Measurements from ENCODE around the gene WDHD1. TPM values are rescaled to one million over a fixed set of nuclear protein-coding genes. Genes with fewer than 3 reads are reported as not detected.
"Not testable (repeated sequence)": the region's sequence is repeated elsewhere in the genome, so short reads cannot be mapped to it uniquely, and the experiment has no call there.

Gene WDHD1, protein sequence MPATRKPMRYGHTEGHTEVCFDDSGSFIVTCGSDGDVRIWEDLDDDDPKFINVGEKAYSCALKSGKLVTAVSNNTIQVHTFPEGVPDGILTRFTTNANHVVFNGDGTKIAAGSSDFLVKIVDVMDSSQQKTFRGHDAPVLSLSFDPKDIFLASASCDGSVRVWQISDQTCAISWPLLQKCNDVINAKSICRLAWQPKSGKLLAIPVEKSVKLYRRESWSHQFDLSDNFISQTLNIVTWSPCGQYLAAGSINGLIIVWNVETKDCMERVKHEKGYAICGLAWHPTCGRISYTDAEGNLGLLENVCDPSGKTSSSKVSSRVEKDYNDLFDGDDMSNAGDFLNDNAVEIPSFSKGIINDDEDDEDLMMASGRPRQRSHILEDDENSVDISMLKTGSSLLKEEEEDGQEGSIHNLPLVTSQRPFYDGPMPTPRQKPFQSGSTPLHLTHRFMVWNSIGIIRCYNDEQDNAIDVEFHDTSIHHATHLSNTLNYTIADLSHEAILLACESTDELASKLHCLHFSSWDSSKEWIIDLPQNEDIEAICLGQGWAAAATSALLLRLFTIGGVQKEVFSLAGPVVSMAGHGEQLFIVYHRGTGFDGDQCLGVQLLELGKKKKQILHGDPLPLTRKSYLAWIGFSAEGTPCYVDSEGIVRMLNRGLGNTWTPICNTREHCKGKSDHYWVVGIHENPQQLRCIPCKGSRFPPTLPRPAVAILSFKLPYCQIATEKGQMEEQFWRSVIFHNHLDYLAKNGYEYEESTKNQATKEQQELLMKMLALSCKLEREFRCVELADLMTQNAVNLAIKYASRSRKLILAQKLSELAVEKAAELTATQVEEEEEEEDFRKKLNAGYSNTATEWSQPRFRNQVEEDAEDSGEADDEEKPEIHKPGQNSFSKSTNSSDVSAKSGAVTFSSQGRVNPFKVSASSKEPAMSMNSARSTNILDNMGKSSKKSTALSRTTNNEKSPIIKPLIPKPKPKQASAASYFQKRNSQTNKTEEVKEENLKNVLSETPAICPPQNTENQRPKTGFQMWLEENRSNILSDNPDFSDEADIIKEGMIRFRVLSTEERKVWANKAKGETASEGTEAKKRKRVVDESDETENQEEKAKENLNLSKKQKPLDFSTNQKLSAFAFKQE
- 1.6 TPM for total RNA-seq
- long read RNA-seq, partial matches to known transcripts, result 3 of 3 reads
- long read RNA-seq, other reads (novel, unspliced or antisense), result 0 of 3 reads

- DNase-seq (peak; percentile 97), ATAC-seq (peak; percentile 100)
- intact Hi-C loops (cut with micrococcal nuclease), result no loop called here
Observed at GRCh38 chr14:55026793-55027561, at the start of gene WDHD1, which contains the start of gene SOCS4. TSS of gene WDHD1 (minus strand) at chr14:55027099. CDS start at chr14:55026787, 312 bp downstream. TSS of gene SOCS4 (plus strand) at chr14:55027236. CDS start at chr14:55043042, 15,806 bp downstream.

DNA sequence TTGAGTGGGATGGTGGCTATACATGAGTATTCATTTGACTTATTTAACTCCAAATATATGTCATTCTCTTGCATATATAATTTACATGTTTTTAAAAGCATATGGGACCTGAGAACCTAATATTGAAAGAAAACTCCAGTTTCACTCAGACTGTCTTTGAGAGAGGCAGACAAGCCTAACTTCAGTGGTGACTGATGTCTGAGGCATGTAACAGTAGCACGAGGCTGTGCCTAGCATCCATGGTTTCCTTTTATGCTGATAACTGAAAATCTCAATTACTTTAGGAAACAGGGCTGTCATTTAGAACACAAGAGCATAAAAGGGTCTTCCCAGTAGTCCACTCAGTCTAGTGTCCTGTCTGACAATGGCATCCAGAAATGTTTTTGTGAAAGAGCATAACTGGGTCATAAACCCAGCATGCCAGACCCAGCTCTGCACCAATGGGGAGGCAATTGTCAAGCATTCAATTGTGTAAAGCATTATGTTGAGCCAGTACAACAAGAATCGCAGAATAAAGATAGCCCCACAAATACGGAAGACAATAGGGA is 48.8 kb upstream of the WDHD1 start:
- DNase-seq (no peak), ATAC-seq (no peak)
- intact Hi-C loops (cut with micrococcal nuclease), result no loop called here

DNA sequence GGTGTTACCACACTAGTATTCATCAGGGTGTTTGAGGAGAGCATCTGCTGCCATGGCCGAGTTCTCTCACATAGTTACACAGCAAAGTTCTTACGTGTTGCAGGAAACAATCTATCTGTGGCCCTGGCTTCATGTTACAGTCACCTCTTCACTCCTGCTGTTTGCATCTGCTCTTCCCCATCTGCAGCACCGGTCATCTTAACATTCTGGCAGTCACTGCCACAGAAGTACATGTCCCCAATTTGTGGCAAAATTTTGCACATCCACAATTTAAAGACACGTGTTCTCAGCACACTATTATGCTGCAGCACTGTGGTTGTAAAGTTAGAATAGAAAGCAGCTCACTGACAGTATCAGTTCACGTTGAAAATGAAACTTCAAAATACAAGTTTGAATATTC is 47.8 kb upstream of the WDHD1 start:
- no peak for DNase-seq
- ATAC-seq, result no peak
- intact Hi-C loops (cut with micrococcal nuclease), result no loop called here

DNA sequence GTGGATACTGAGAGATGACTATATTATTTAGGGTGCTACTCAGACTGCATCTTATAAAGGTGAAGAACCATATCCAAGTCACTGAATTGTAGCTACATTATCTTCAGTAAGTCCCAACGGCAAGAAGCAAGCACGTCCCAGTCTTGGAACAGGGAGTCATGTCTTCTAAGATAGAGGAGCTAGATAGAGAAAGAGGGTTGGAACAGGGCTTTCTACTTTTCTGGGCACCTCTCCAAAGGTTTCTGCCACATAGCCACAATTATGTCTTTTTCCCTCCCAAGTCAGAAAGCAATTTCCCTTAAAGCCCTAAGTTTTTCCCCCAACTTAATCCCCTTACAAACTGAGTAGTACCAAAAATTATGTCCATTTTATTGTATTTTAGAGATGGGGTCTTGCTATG is 47.0 kb upstream of the WDHD1 start:
- intact Hi-C loops (cut with micrococcal nuclease), result no loop called here
- no peak for ATAC-seq

GRCh38 chr14:55071870-55072640 is 45.2 kb upstream of the WDHD1 start:
- DNase-seq (peak; percentile 64), ATAC-seq (peak; percentile 97)
- intact Hi-C loops (cut with micrococcal nuclease), result no loop called here

More for the DNA sequence above, 47.0 kb upstream of the WDHD1 start:
- DNase-seq, result no peak

DNA sequence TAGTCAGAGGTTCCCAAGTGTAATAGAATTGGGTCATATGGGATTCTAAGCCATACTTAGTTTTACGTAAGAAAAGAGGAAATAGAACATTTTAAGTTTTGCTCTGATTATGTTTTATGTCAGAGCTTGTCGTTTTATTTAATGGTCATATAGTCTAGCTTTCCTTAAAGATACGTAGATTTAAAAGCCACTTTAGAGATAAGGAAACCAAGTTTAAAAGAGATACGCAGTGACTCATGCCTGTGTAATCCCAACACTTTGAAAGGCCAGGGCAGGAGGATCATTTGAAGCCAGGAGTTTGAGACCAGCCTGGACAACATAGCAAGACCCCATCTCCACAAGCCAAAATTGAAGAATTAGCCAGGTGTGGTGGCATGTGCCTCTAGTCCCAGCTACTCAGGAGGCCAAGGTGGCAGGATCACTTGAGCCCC is 44.1 kb upstream of the WDHD1 start:
- peak; percentile 8 for ATAC-seq
- no peak for DNase-seq
- intact Hi-C loops (cut with micrococcal nuclease), result no loop called here

DNA sequence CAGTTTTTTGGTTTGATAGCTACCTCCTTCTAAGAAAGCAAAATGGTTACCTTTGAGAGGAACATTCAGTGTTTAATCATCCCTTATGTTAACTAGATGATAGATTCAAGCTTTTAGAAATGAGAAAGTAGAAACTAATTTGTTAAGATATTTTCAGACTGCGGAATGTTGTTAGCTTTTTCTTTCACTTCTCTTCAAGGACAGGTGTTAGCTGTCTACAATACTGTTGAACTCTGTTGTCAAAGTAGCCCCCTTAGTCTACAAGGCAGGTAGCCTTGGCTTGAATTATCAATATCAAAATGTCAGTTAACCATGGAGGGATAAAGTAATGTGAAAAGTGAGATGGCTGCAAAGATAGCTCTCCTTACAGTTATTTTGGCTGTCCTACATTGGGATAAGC is 39.3 kb upstream of the WDHD1 start:
- ATAC-seq (no peak), DNase-seq (no peak)
- intact Hi-C loops (cut with micrococcal nuclease), result no loop called here

- no peak for ATAC-seq
- intact Hi-C loops (cut with micrococcal nuclease), result no loop called here
- DNase-seq, result no peak
Observed at GRCh38 chr14:55065411-55065810, 38.5 kb upstream of the WDHD1 start.

GRCh38 chr14:55064896-55065295 is 38.0 kb upstream of the WDHD1 start:
- DNase-seq; intact Hi-C loops (cut with micrococcal nuclease); ATAC-seq: not testable (repeated sequence)

DNA sequence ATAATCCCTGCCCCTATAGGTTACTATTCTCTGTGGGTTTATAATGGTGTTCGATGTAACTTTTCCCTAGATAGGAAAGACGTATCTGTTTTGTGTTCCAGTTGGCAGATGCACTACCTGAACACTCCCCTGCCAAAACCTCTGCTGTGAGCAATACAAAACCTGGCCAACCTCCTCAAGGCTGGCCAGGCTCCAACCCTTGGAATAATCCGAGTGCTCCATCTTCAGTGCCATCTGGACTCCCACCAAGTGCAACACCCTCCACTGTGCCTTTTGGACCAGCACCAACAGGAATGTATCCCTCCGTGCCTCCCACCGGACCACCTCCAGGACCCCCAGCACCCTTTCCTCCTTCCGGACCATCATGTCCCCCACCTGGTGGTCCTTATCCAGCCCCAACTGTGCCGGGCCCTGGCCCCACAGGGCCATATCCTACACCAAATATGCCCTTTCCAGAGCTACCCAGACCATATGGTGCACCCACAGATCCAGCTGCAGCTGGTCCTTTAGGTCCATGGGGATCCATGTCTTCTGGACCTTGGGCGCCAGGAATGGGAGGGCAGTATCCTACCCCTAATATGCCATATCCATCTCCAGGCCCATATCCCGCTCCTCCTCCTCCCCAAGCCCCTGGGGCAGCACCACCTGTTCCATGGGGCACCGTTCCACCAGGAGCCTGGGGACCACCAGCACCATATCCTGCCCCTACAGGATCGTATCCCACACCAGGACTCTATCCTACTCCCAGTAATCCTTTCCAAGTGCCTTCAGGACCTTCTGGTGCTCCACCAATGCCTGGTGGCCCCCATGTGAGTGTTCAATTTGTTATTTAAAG is 35.8 kb upstream of the WDHD1 start:
- DNase-seq (peak; percentile 74), ATAC-seq (peak; percentile 91)
- intact Hi-C loops (cut with micrococcal nuclease), result no loop called here

- ATAC-seq (no peak), DNase-seq (no peak)
- intact Hi-C loops (cut with micrococcal nuclease), result no loop called here
Observed at GRCh38 chr14:55059333-55059732, 32.4 kb upstream of the WDHD1 start.

- intact Hi-C loops (cut with micrococcal nuclease), result no loop called here
- DNase-seq (no peak), ATAC-seq (no peak)
Observed at GRCh38 chr14:55057919-55058318, 31.0 kb upstream of the WDHD1 start.

- intact Hi-C loops (cut with micrococcal nuclease), result no loop called here
- ATAC-seq, result no peak
- DNase-seq, result no peak
Observed at GRCh38 chr14:55054098-55054497, 27.2 kb upstream of the WDHD1 start.

DNA sequence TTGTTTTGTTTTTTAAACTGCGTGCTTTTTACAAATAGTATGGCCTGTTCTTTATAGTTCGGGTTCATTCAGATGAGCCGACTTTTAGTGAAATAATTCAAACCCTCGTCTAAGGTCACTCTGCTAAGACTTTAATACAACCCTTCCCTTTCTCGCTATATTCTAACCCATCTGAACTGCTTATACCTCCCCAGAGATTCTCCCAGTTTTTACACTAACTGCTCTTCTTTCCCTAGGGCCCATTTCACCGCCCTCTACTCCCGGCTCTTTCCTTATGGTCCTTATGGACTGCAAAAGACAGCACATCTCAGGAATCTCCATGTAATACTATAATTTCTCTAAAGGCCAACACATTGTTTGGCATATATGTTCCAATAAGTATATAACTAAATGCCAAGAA is 26.6 kb upstream of the WDHD1 start:
- no peak for ATAC-seq
- intact Hi-C loops (cut with micrococcal nuclease), result no loop called here
- DNase-seq, result no peak

DNA sequence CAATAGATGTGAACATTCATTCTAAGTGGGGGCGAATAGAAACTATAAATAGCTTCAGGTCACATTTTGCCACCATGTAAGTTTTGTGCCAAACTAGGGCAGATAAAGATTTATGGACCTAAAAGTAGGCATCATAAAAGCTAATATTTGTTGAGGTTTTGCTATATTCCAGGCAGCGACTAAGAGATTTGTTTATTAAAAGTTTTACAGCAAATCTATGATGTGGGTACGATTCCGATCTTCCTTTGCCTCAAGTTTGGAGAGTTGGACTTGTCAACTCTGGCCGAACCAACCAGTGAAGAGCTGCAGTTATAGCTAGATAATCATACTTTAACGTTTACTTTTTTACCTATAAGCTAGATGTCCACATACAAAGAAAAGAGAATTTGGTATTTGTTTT is 26.1 kb upstream of the WDHD1 start:
- intact Hi-C loops (cut with micrococcal nuclease), result no loop called here
- ATAC-seq, result no peak
- DNase-seq, result no peak

DNA sequence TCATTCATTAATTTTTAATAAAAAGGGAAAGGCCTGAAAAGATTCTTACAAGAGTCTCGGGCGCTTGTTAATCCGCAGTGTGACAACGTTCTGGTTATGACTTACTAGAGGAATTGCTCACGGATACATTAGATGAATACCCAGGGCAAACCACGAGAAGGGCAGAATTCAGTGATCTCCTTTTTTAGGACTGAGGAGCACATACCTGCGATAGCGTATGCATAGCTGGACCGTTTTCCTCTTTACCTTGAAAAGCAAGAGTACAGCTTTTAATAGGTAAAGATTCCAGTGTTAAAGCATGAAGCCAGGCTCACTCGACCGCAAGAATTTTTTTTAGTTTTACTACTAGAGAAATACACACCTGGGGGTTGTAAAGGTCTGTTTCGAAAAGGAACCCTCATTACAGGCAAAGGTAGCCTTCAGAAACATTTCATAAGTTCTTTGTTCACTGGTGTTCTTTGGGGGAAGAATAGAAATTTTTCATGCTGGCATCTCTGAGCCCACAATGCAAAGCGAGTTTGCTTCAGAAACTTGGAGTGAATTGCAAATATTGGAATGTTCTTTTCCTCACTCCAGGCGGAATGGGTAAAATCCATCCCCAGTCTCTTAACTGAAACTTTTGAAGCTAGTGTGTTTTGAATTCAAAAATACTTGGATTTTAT is 25.5 kb upstream of the WDHD1 start:
- ATAC-seq (no peak), DNase-seq (no peak)
- intact Hi-C loops (cut with micrococcal nuclease), result no loop called here
